CD4-positive, alpha-beta memory T cell (primary cell): ENCODE measurements around the gene LZTR1. TPM values are rescaled to one million over a fixed set of nuclear protein-coding genes. Genes with fewer than 3 reads are reported as not detected.
"Not testable (repeated sequence)": the region's sequence is repeated elsewhere in the genome, so short reads cannot be mapped to it uniquely, and the experiment has no call there.

Experiments used
- CTCF ChIA-PET: fragments of 350-600 bp; sonication (Branson Sonifier 250); formaldehyde crosslinking; loops from one replicate; lab custom pipeline; 2021; ENCODE audit warnings: inconsistent platforms; ENCODE audit not compliant: partially characterized antibody; lab: Charles Lee
- POLR2A ChIA-PET: fragments of 350-600 bp; sonication (Branson Sonifier 250); formaldehyde crosslinking; loops from one replicate; lab custom pipeline; 2021; ENCODE audit not compliant: partially characterized antibody; lab: Charles Lee
- DNase-seq, 5 donors: peaks; one replicate each; pipeline versions ENCODE4 v3.0.0 to v3.0.0-alpha.2; 2020 to 2022; ENCODE audit warnings: mixed read lengths in 1 of 5
- H3K27ac ChIP-seq: one replicate; pipeline ENCODE4 v1.7.0; 2013; ENCODE audit warnings: low read depth, low read length
- H3K27me3 ChIP-seq: 2 replicates; pipeline ENCODE4 v1.7.0; 2013; ENCODE audit warnings: mild to moderate bottlenecking, low read length, moderate library complexity; ENCODE audit not compliant: insufficient read depth
- H3K36me3 ChIP-seq: 2 replicates; pipeline ENCODE4 v1.7.0; 2013; ENCODE audit warnings: mild to moderate bottlenecking, low read length, moderate library complexity; ENCODE audit not compliant: insufficient read depth
- H3K4me1 ChIP-seq: 2 replicates; pipeline ENCODE4 v1.7.0; 2013; ENCODE audit warnings: mild to moderate bottlenecking, low read length, moderate library complexity; ENCODE audit not compliant: insufficient read depth
- H3K4me3 ChIP-seq, 2 donors: one replicate each; pipeline ENCODE4 v1.7.0; 2013; ENCODE audit warnings: low read length in 2 of 2, mild to moderate bottlenecking in 1 of 2
- H3K9me3 ChIP-seq, 2 donors: one replicate each; pipeline ENCODE4 v1.7.0; 2013; ENCODE audit warnings: low read length in 2 of 2, control low read depth in 1 of 2; ENCODE audit not compliant: control insufficient read depth in 1 of 2
- H3K27ac Mint-ChIP-seq, 7 donors: one replicate each; pipeline ENCODE4 v1.8.0; 2020 to 2021; ENCODE audit warnings: mixed read lengths in 7 of 7, mild to moderate bottlenecking in 6 of 7, inconsistent platforms in 3 of 7, moderate library complexity in 3 of 7
- H3K27me3 Mint-ChIP-seq, 2 donors: one replicate each; pipeline ENCODE4 v1.8.0; 2020 to 2021; ENCODE audit warnings: mixed read lengths in 2 of 2
- H3K36me3 Mint-ChIP-seq, 2 donors: one replicate each; pipeline ENCODE4 v1.8.0; 2020 to 2021; ENCODE audit warnings: mixed read lengths in 2 of 2, inconsistent platforms in 1 of 2, mild to moderate bottlenecking in 1 of 2
- H3K4me1 Mint-ChIP-seq, 4 donors: one replicate each; pipeline ENCODE4 v1.8.0; 2020 to 2021; ENCODE audit warnings: mixed read lengths in 4 of 4, mild to moderate bottlenecking in 1 of 4
- H3K4me3 Mint-ChIP-seq, 8 donors: one replicate each; pipeline ENCODE4 v1.8.0; 2020 to 2021; ENCODE audit warnings: mixed read lengths in 8 of 8, mild to moderate bottlenecking in 7 of 8, moderate library complexity in 6 of 8, inconsistent platforms in 3 of 8
- H3K9me3 Mint-ChIP-seq, 8 donors: one replicate each; pipeline ENCODE4 v1.8.0; 2020 to 2021; ENCODE audit warnings: mixed read lengths in 8 of 8, mild to moderate bottlenecking in 5 of 8, inconsistent platforms in 3 of 8, moderate library complexity in 1 of 8
- intact Hi-C: fragments of 100-400 bp; cut with micrococcal nuclease; formaldehyde crosslinking; loops from one replicate; pipeline ENCODE4 v1.15.1; 2023
- microRNA-seq: library from miRNA; unstranded; fragments of <30 nt; microRNA quantifications from one replicate; pipeline ENCODE4 v1.2.0, GENCODE V29; 2021; ENCODE audit warnings: borderline replicate concordance, borderline number of aligned reads, borderline microRNAs expressed, mixed read lengths
- polyA plus RNA-seq, 2 donors: library from polyadenylated mRNA; unstranded; fragments of 300-500 nt; fragmentation: Illumina TruSeq; gene quantifications; one replicate each; pipeline ENCODE4 v1.2.3, GENCODE V29; 2021
- total RNA-seq, 2 experiments: library from RNA; stranded (reverse); gene quantifications; one replicate each; pipeline ENCODE4 v1.2.3, GENCODE V29; 2021

LZTR1 gene
- total and polyA plus RNA-seq, 4 experiments from 2014 or later: 5.5 to 114 (median 64.8) TPM

GRCh38 chr22:21044931-21045584, 63.0 kb downstream of the LZTR1 start:
- intact Hi-C loops: no loop called here

GRCh38 chr22:21045585-21046294, 63.6 kb downstream of the LZTR1 start, which contains the start of gene LRRC74B:
TSS of gene LRRC74B (plus strand) at chr22:21045946. CDS start at chr22:21045987, 41 bp downstream.
- ChIA-PET POLR2A (interaction anchor here (1.1 kb wide), 1 partner anchor 64 kb away, joined by 3 read pairs; no protein-coding TSS in a partner anchor), CTCF (no interaction called here)
- no peaks in the 10 kb centered on the region for H3K27me3 ChIP-seq
- H3K9me3 ChIP-seq: no peaks in the 10 kb centered on the region
- H3K4me1 Mint-ChIP-seq: peaks cover 9 to 30% (median 25%) of the 10 kb centered on the region in 4 donors
- no peaks in the 10 kb centered on the region for H3K36me3 ChIP-seq
- peak; percentile 60 to 76 (median 66) for DNase-seq
- H3K4me3 ChIP-seq: no peak within 1 kb of the TSS
- no peak within 1 kb of the TSS for H3K27ac ChIP-seq
- H3K36me3 Mint-ChIP-seq: no peaks in the 10 kb centered on the region
- H3K4me1 ChIP-seq: peaks cover 24% of the 10 kb centered on the region
- H3K4me3 Mint-ChIP-seq: peak within 1 kb of the TSS; percentile 55 to 84 (median 72)
- intact Hi-C loops: no loop called here
- H3K9me3 Mint-ChIP-seq: no peaks in the 10 kb centered on the region
- peaks cover 5 to 9% of the 10 kb centered on the region in 2 donors for H3K27me3 Mint-ChIP-seq
- H3K27ac Mint-ChIP-seq: peak within 1 kb of the TSS; percentile 70 to 97 (median 92)

More at GRCh38 chr22:21044931-21045584, 63.0 kb downstream of the LZTR1 start:
- Histone ChIP-seq H3K36me3 (no peaks in the 10 kb centered on the region), H3K4me1 (peaks cover 24% of the 10 kb centered on the region), H3K4me3 (no peak overlapping the region), H3K9me3 (no peaks in the 10 kb centered on the region), H3K27me3 (no peaks in the 10 kb centered on the region), H3K27ac (no peak overlapping the region)
- ChIA-PET POLR2A (interaction anchor here (1.1 kb wide), 1 partner anchor 63 kb away, joined by 3 read pairs; no protein-coding TSS in a partner anchor), CTCF (no interaction called here)
- Mint-ChIP-seq H3K4me1 (peaks cover 9 to 30% (median 25%) of the 10 kb centered on the region in 4 donors), H3K27ac (peak overlapping the region; percentile 70 to 97 (median 92)), H3K27me3 (peaks cover 6 to 9% of the 10 kb centered on the region in 2 donors), H3K9me3 (no peaks in the 10 kb centered on the region), H3K36me3 (no peaks in the 10 kb centered on the region), H3K4me3 (peak overlapping the region; percentile 55 to 84 (median 72))
- DNase-seq: no peak

GRCh38 chr22:21047035-21047661, 65.1 kb downstream of the LZTR1 start:
- no peaks in the 10 kb centered on the region for H3K36me3 ChIP-seq
- no peak for DNase-seq
- H3K4me3 ChIP-seq: no peak overlapping the region
- H3K4me3 Mint-ChIP-seq: no peak overlapping the region
- H3K27me3 Mint-ChIP-seq: peaks cover 5 to 7% of the 10 kb centered on the region in 2 donors
- H3K9me3 Mint-ChIP-seq: no peaks in the 10 kb centered on the region
- H3K36me3 Mint-ChIP-seq: no peaks in the 10 kb centered on the region
- no peak overlapping the region for H3K27ac ChIP-seq
- H3K4me1 Mint-ChIP-seq: peaks cover 9 to 30% (median 26%) of the 10 kb centered on the region in 4 donors
- peaks cover 24% of the 10 kb centered on the region for H3K4me1 ChIP-seq
- H3K27me3 ChIP-seq: no peaks in the 10 kb centered on the region
- CTCF ChIA-PET: no interaction called here
- H3K27ac Mint-ChIP-seq: peak overlapping the region in 1 of 7 donors; percentile 73
- POLR2A ChIA-PET: no interaction called here
- intact Hi-C loops: no loop called here
- H3K9me3 ChIP-seq: no peaks in the 10 kb centered on the region

GRCh38 chr22:21047730-21048129, 65.6 kb downstream of the LZTR1 start:
- ChIA-PET POLR2A (no interaction called here), CTCF (no interaction called here)
- Mint-ChIP-seq H3K9me3 (no peaks in the 10 kb centered on the region), H3K4me3 (no peak overlapping the region), H3K27ac (no peak overlapping the region), H3K27me3 (peaks cover 5 to 7% of the 10 kb centered on the region in 2 donors), H3K4me1 (peaks cover 9 to 30% (median 26%) of the 10 kb centered on the region in 4 donors), H3K36me3 (no peaks in the 10 kb centered on the region)
- intact Hi-C loops: no loop called here
- DNase-seq: no peak
- H3K36me3 ChIP-seq: no peaks in the 10 kb centered on the region
- no peak overlapping the region for H3K4me3 ChIP-seq
- H3K27ac ChIP-seq: no peak overlapping the region
- H3K9me3 ChIP-seq: no peaks in the 10 kb centered on the region
- H3K27me3 ChIP-seq: no peaks in the 10 kb centered on the region
- H3K4me1 ChIP-seq: peaks cover 24% of the 10 kb centered on the region

- H3K27ac Mint-ChIP-seq, CTCF ChIA-PET: not testable (repeated sequence)
Measured at GRCh38 chr22:21048448-21048847, 66.4 kb downstream of the LZTR1 start.

More at GRCh38 chr22:21048448-21048847, 66.4 kb downstream of the LZTR1 start:
- H3K4me3 ChIP-seq, H3K36me3 ChIP-seq, POLR2A ChIA-PET, intact Hi-C loops, DNase-seq, H3K4me3 Mint-ChIP-seq, H3K27me3 Mint-ChIP-seq, H3K9me3 Mint-ChIP-seq, H3K27me3 ChIP-seq, H3K27ac ChIP-seq, H3K9me3 ChIP-seq, H3K36me3 Mint-ChIP-seq: not testable (repeated sequence)
- H3K4me1 Mint-ChIP-seq: peaks cover 5 to 23% (median 21%) of the 10 kb centered on the region in 4 donors
- peaks cover 23% of the 10 kb centered on the region for H3K4me1 ChIP-seq

Small RNAs within 50 kb of the gene (microRNA-seq; reads per million reads assigned to microRNA genes)
- gene MIR649: not detected

Other genes starting within 250 kb of the LZTR1 start
- not detected for gene SERPIND1, start 208.2 kb upstream of the LZTR1 start, total RNA-seq
- under 1 TPM; 0.07 to 0.29 TPM for gene SERPIND1, start 208.2 kb upstream of the LZTR1 start, polyA plus RNA-seq
- gene PI4KA, start 123.5 kb upstream of the LZTR1 start, total RNA-seq: 100 to 1,000 TPM; 142 to 145 TPM
- 10 to 100 TPM; 31.5 to 78.5 TPM for gene PI4KA, start 123.5 kb upstream of the LZTR1 start, polyA plus RNA-seq
- 10 to 100 TPM; 24.4 to 26.1 TPM for gene SNAP29, start 123.3 kb upstream of the LZTR1 start, total RNA-seq
- gene SNAP29, start 123.3 kb upstream of the LZTR1 start, polyA plus RNA-seq: 10 to 100 TPM; 18.8 to 27.8 TPM
- gene CRKL, start 64.9 kb upstream of the LZTR1 start, total RNA-seq: 10 to 100 TPM; 85.1 to 86.5 TPM
- 10 to 100 TPM; 39.9 to 51.3 TPM for gene CRKL, start 64.9 kb upstream of the LZTR1 start, polyA plus RNA-seq
- gene AIFM3, start 15.0 kb upstream of the LZTR1 start, total RNA-seq: 1 to 10 TPM in 1 of 2 experiments, under 1 TPM in 1; 0.55 to 1.0 TPM
- gene AIFM3, start 15.0 kb upstream of the LZTR1 start, polyA plus RNA-seq: not detected
- 10 to 100 TPM; 60.4 to 65.0 TPM for gene THAP7, start 19.8 kb downstream of the LZTR1 start, total RNA-seq
- 10 to 100 TPM; 45.9 to 46.9 TPM for gene THAP7, start 19.8 kb downstream of the LZTR1 start, polyA plus RNA-seq
- 1 to 10 TPM; 1.1 to 1.2 TPM for gene P2RX6, start 32.9 kb downstream of the LZTR1 start, total RNA-seq
- gene P2RX6, start 32.9 kb downstream of the LZTR1 start, polyA plus RNA-seq: under 1 TPM in 1 of 2 donors, not detected in 1; 0.19 TPM
- gene SLC7A4, start 50.3 kb downstream of the LZTR1 start, total RNA-seq: not detected
- under 1 TPM; 0.07 to 0.15 TPM for gene SLC7A4, start 50.3 kb downstream of the LZTR1 start, polyA plus RNA-seq
- not detected for gene LRRC74B, start 63.6 kb downstream of the LZTR1 start, total RNA-seq
- gene LRRC74B, start 63.6 kb downstream of the LZTR1 start, polyA plus RNA-seq: not detected